GM18511 (cell line): ENCODE measurements around the gene APOC3.
A peak's percentile ranks its signal among the peaks of the same experiment; 100 is the strongest.
"Not testable (repeated sequence)": the region's sequence is repeated elsewhere in the genome, so short reads cannot be mapped to it uniquely, and the experiment has no call there.

Source experiments
- ATAC-seq: cut with Tn5 transposase; IDR thresholded peaks from one replicate; pipeline ENCODE4 v1.9.1; 2021; ENCODE audit warnings: mild to moderate bottlenecking, moderate library complexity; ENCODE audit not compliant: unreplicated experiment

Gene APOC3

GRCh38 chr11:116828632-116829524, 829 bp upstream of the APOC3 start:
- no peak for ATAC-seq

DNA sequence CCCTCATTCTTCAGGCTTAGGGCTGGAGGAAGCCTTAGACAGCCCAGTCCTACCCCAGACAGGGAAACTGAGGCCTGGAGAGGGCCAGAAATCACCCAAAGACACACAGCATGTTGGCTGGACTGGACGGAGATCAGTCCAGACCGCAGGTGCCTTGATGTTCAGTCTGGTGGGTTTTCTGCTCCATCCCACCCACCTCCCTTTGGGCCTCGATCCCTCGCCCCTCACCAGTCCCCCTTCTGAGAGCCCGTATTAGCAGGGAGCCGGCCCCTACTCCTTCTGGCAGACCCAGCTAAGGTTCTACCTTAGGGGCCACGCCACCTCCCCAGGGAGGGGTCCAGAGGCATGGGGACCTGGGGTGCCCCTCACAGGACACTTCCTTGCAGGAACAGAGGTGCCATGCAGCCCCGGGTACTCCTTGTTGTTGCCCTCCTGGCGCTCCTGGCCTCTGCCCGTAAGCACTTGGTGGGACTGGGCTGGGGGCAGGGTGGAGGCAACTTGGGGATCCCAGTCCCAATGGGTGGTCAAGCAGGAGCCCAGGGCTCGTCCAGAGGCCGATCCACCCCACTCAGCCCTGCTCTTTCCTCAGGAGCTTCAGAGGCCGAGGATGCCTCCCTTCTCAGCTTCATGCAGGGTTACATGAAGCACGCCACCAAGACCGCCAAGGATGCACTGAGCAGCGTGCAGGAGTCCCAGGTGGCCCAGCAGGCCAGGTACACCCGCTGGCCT, 641 bp downstream of the APOC3 start:
- no peak for ATAC-seq

DNA sequence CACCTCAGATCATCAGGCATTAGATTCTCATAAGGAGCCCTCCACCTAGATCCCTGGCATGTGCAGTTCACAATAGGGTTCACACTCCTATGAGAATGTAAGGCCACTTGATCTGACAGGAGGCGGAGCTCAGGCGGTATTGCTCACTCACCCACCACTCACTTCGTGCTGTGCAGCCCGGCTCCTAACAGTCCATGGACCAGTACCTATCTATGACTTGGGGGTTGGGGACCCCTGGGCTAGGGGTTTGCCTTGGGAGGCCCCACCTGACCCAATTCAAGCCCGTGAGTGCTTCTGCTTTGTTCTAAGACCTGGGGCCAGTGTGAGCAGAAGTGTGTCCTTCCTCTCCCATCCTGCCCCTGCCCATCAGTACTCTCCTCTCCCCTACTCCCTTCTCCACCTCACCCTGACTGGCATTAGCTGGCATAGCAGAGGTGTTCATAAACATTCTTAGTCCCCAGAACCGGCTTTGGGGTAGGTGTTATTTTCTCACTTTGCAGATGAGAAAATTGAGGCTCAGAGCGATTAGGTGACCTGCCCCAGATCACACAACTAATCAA, 2.2 kb downstream of the APOC3 start:
- no peak for ATAC-seq

DNA sequence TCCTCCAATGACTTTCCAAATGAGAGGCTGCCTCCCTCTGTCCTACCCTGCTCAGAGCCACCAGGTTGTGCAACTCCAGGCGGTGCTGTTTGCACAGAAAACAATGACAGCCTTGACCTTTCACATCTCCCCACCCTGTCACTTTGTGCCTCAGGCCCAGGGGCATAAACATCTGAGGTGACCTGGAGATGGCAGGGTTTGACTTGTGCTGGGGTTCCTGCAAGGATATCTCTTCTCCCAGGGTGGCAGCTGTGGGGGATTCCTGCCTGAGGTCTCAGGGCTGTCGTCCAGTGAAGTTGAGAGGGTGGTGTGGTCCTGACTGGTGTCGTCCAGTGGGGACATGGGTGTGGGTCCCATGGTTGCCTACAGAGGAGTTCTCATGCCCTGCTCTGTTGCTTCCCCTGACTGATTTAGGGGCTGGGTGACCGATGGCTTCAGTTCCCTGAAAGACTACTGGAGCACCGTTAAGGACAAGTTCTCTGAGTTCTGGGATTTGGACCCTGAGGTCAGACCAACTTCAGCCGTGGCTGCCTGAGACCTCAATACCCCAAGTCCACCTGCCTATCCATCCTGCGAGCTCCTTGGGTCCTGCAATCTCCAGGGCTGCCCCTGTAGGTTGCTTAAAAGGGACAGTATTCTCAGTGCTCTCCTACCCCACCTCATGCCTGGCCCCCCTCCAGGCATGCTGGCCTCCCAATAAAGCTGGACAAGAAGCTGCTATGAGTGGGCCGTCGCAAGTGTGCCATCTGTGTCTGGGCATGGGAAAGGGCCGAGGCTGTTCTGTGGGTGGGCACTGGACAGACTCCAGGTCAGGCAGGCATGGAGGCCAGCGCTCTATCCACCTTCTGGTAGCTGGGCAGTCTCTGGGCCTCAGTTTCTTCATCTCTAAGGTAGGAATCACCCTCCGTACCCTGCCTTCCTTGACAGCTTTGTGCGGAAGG, 2.9 kb downstream of the APOC3 start:
- no peak for ATAC-seq

- no peak for ATAC-seq
Measured at GRCh38 chr11:116833491-116833815, 3.7 kb downstream of the APOC3 start.

DNA sequence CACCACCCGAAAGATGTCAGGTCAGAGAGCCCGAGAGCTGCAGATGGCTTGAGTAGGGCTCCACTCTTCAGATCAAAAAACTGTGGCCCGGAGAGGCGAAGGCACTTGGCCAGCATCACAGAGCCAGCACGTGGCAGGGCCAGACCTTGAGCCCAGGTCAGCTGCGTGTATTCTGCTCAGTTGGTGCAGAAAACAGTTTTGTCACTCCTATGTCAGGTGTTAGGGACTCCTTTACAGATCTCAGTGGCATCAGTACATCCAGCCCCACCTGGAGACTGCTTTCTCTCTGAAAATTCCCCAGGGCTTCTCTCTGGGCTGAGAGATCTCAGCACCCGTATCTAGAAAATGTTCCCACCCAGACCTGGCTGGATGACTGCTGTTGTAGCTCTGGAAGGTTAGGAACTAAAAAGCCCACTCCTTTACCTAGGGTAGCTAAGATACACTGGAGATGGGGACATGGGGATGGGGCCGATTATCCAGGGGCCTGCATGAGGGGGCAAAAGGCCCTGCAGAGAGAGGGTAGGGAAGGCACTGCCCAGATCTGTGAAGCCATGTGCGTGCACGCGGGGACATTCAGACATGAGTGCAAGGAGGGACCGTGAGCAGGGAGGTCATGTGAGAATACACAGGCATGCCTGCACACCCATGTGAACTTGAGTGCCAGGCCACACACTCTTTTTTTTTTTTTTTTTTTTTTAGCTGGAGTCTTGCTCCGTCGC, 4.3 kb downstream of the APOC3 start:
- ATAC-seq: no peak

- ATAC-seq: not testable (repeated sequence)
Measured at GRCh38 chr11:116834535-116835041, 4.9 kb downstream of the APOC3 start.

DNA sequence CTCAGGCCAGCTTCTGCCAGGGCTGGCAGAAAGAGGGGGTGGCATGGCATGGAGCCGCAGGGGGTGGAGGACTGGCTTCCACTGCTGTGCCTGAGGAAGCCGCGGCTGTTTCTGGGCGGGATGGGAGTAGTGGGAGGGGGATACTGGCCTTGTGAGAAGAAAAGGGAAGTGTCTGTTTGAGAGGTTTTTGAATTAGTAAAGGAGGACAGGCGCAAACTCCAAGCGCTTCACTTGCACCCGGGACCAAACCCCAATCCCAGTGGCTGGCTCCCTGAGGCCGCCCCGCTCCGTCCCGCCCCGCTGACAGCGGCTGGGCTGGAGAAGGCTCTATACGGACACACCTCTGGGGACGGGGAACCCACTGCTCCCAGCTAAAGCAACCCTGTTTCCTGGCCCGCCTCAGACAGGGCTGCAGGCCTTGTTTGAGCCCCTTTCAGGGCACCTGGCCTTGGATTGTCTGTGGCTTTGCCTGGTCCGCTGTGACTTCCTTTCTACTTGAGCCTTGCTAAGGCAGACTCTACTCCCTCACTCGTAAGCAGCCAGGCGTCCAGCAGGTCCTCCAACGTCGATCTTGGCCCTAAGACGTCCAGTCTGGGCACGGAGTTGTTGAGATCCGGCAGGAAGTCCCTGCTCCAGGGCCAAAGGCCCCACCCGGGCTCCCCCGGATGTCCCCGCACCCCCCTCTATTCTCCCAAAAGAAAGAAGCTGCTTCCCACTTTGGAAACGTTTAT, 5.5 kb downstream of the APOC3 start:
- peak; percentile 32 for ATAC-seq

- ATAC-seq: peak; percentile 79
Measured at GRCh38 chr11:116835791-116836631, 6.3 kb downstream of the APOC3 start.

DNA sequence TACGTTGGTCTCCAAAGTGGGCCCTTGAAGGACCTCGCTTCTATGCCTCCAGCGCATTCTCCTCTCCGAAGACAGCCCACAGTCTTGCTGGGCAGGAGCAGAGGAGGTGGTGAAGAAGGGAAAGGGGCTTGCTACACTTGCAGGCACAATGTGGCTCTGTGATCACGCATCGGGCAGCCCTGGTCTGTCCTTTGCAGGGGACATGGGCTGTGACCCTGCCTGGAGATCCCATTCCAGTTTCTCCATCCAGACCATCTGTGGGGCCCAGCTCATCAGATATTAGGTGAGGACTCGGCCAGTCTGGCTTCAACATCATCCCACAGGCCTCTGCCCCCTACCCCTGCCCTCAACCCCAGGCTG, 6.9 kb downstream of the APOC3 start:
- no peak for ATAC-seq

DNA sequence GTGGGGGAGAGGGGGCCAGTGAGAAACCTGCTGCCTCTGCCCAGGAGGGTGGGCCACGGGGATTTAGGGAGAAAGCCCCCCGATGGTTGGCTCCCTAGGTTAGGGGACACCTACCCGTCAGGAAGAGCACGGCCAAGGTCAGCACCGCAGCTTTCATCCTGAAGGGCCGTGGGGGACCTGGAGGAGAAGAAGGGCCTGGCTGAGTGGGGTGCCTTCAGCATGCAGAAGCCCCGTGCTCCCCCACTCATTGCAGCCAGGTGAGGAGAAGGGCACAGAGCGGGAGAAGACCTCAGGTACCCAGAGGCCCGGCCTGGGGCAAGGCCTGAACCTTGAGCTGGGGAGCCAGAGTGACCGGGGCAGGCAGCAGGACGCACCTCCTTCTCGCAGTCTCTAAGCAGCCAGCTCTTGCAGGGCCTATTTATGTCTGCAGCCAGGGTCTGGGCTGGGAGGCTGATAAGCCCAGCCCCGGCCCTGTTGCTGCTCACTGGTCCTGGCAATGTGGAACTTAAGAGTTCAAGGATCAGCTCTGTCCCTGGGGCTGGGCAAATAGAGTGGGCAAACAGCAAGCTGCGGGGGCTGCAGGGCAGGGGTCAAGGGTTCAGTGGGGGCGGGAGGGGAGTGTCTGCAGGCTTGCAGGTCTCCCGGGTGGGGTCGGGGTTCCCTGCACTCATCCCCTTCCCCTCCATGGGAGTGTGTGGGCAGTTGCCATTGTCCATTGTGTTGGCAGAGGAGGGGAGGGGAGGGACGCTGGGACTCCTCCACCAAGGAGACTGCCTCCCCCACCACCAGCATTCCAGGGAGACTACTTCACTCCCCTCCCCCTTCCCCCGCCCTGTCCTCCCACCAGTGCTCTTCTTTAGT, 7.8 kb downstream of the APOC3 start, which contains the start of gene APOA1:
Gene APOA1 (minus strand): TSS at position 392 of the 861 bp plus-strand sequence. CDS start 235 bp downstream, at position 157.
- no peak for ATAC-seq

DNA sequence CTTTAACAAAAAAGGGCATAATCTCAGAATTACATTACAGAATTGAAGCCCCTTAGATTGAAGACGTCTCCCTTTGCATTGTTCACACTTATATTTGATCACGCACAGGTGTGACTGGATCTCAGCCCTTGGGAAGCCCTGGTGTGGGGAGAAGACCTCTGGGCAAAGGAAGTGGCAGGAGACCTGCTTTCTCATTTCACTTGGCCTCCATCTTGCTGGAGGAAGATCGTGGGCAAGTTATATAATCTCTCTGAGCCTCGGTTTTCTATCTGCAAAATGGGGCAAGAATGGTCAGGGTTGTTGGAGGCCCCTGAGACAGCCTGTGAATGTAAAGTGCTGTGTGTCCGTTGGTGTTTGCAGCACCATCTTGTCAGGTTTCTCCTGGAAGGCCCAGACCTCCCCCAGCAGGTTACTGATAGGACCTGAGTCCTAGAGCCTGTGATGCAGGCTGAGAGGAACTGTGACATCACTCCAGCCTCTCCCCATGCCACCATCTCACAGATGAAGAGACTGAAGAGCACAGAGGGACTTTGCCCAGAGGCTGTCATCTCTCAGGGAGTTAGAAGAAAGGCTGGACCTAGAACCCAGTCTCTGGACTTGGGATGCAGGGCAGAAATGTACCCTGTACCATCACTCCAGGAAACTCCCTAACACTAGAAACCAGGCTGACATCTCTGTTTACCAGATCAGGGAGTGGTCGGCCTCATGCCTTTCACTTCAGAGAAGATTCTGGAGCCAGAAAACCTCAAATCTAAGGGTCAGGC, 8.8 kb downstream of the APOC3 start:
- no peak for ATAC-seq

GRCh38 chr11:116840224-116840745, 10.6 kb downstream of the APOC3 start:
- no peak for ATAC-seq

DNA sequence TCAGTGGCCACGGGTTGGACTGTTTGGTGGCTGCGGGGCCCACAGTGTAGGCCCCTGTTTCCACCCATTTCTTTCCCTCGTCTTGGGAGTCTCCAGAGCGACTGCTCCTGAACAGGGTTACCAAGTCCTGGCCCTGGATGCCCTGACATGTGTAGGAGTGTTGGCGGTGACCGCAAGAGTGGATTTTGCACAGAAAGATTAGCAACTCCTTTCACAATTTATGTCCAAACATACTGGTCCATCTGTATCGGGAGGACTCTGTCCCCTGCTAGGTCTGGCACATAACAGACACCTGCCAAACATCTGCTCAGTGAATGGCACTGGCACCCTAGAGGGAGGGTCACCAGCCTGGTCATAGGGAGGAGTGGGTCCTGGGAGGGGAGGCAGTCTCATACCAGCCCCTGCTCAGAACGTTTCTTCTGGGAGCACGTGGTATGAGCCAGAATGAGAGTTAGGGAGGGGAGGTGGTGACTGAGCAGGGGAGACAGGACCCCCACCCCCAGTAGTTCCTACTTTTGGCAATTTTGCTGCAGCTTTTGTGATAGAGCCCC, 11.1 kb downstream of the APOC3 start:
- ATAC-seq: no peak

DNA sequence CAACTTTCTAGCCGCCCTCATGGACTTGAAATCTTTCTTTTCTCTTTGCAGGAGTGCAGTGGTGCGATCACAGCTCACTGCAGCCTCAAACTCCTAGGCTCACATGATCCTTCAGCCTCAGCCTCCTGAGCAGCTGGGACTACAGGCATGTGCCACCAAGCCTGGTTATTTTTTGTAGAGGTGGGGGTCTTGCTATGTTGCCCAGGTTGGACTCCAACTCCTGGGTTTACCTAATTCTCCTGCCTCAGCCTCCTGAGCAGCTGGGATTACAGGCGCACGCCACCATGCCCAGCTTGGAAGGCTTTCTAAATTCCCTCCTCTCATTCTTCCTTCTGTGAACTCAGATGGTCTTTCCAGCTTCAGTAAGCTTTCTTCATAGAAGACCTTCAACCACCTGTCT, 12.4 kb downstream of the APOC3 start:
- no peak for ATAC-seq

GRCh38 chr11:116842909-116843308, 13.2 kb downstream of the APOC3 start:
- ATAC-seq: no peak
